GM23338 (cell line): ENCODE data around the gene LPIN1. TPM values are rescaled to one million over a fixed set of nuclear protein-coding genes. Genes with fewer than 3 reads are reported as not detected.

Experiments
- ATAC-seq: fragments of 200-7000 bp; cut with Tn5 transposase; 3 replicates; pipeline ENCODE4 v1.9.1; 2020
- DNase-seq: peaks from one replicate; pipeline ENCODE4 v3.0.0-alpha.2; 2015; ENCODE audit warnings: low spot score
- H2AFZ ChIP-seq: fragments of 200-600 bp; sonication (generic); 2 replicates; pipeline ENCODE4 v1.8.0; 2016; ENCODE audit warnings: antibody characterized with exemption, mild to moderate bottlenecking, moderate library complexity
- H3F3A ChIP-seq: fragments of 200-600 bp; sonication (generic); replicated peaks from 2 replicates; pipeline ENCODE4 v1.8.0; 2017; ENCODE audit warnings: antibody characterized with exemption, mixed run types, low read depth
- H3K27ac ChIP-seq: fragments of 200-600 bp; sonication (generic); 2 replicates; pipeline ENCODE4 v1.6.1; 2016; ENCODE audit warnings: low read depth
- H3K27me3 ChIP-seq: fragments of 200-600 bp; sonication (generic); 2 replicates; pipeline ENCODE4 v1.8.0; 2016; ENCODE audit warnings: mild to moderate bottlenecking, mixed run types, moderate library complexity; ENCODE audit not compliant: insufficient read depth
- H3K36me3 ChIP-seq: fragments of 200-600 bp; sonication (generic); 2 replicates; pipeline ENCODE4 v1.8.0; 2016; ENCODE audit warnings: mild to moderate bottlenecking; ENCODE audit not compliant: insufficient read depth
- H3K4me1 ChIP-seq: fragments of 200-600 bp; sonication (generic); 2 replicates; pipeline ENCODE4 v1.8.0; 2016; ENCODE audit warnings: mild to moderate bottlenecking, moderate library complexity; ENCODE audit not compliant: insufficient read depth
- H3K4me2 ChIP-seq: fragments of 200-600 bp; sonication (generic); 2 replicates; pipeline ENCODE4 v1.7.1; 2017; ENCODE audit warnings: mixed run types
- H3K4me3 ChIP-seq: fragments of 200-600 bp; sonication (generic); 2 replicates; pipeline ENCODE4 v1.6.1; 2016; ENCODE audit warnings: mixed run types
- H3K79me2 ChIP-seq: fragments of 200-600 bp; sonication (generic); replicated peaks from 2 replicates; pipeline ENCODE4 v1.8.0; 2017; ENCODE audit warnings: mild to moderate bottlenecking; ENCODE audit not compliant: insufficient read depth
- H3K9me2 ChIP-seq: fragments of 200-600 bp; sonication (generic); 2 replicates; pipeline ENCODE4 v1.8.0; 2017; ENCODE audit not compliant: insufficient read depth
- H4K20me1 ChIP-seq: fragments of 200-600 bp; sonication (generic); replicated peaks from 2 replicates; pipeline ENCODE4 v1.8.0; 2017; ENCODE audit warnings: mild to moderate bottlenecking; ENCODE audit not compliant: insufficient read depth
- H3K27ac Mint-ChIP-seq: 2 replicates; pipeline ENCODE4 v1.8.0; 2020; ENCODE audit warnings: inconsistent platforms, mild to moderate bottlenecking, moderate library complexity, mixed read lengths
- H3K27me3 Mint-ChIP-seq: 3 replicates; pipeline ENCODE4 v1.8.0; 2022; ENCODE audit warnings: low read depth, mild to moderate bottlenecking, moderate library complexity, mixed read lengths, inconsistent platforms; ENCODE audit not compliant: insufficient read depth, poor library complexity
- H3K36me3 Mint-ChIP-seq: 3 replicates; pipeline ENCODE4 v1.8.0; 2021; ENCODE audit warnings: low read depth, mild to moderate bottlenecking, inconsistent platforms, moderate library complexity, mixed read lengths
- H3K4me1 Mint-ChIP-seq: 3 replicates; pipeline ENCODE4 v1.8.0; 2020; ENCODE audit warnings: mild to moderate bottlenecking, inconsistent platforms, mixed read lengths
- H3K4me3 Mint-ChIP-seq: 3 replicates; pipeline ENCODE4 v1.8.0; 2021; ENCODE audit warnings: moderate library complexity, mild to moderate bottlenecking, inconsistent platforms, mixed read lengths
- H3K9me3 Mint-ChIP-seq: 3 replicates; pipeline ENCODE4 v1.8.0; 2020; ENCODE audit warnings: moderate library complexity, mild to moderate bottlenecking, inconsistent platforms, mixed read lengths
- CREB1 ChIP-seq: fragments of 250-450 bp; sonication (Bioruptor Pico); IDR thresholded peaks from 2 replicates; pipeline ENCODE4 v1.5.0; 2020; ENCODE audit warnings: low read depth, mild to moderate bottlenecking, moderate library complexity
- CTCF ChIP-seq, 2 experiments: fragments of 200-600 bp in 1 of 2; sonication (generic) in 1 of 2; conservative IDR thresholded peaks; 2 replicates each; pipeline versions ENCODE4 v1.5.1 to v1.6.1; 2016 to 2017; ENCODE audit warnings: antibody characterized with exemption in 2 of 2, low read depth in 2 of 2, mild to moderate bottlenecking in 2 of 2, moderate library complexity in 1 of 2
- EZH2 ChIP-seq: fragments of 200-600 bp; sonication (generic); IDR thresholded peaks from one replicate; pipeline ENCODE4 v1.8.0; 2017; ENCODE audit warnings: antibody characterized with exemption, mild to moderate bottlenecking, low read depth; ENCODE audit not compliant: unreplicated experiment
- EZH2phosphoT487 ChIP-seq: fragments of 200-600 bp; sonication (generic); IDR thresholded peaks from one replicate; pipeline ENCODE4 v1.8.1; 2018; ENCODE audit warnings: antibody characterized with exemption; ENCODE audit not compliant: unreplicated experiment
- JUNB ChIP-seq: IDR thresholded peaks from one replicate; pipeline ENCODE4 v1.6.1; 2016; ENCODE audit warnings: antibody characterized with exemption; ENCODE audit not compliant: unreplicated experiment
- NANOG ChIP-seq: IDR thresholded peaks from 2 replicates; pipeline ENCODE4 v1.6.1; 2016; ENCODE audit warnings: antibody characterized with exemption, borderline replicate concordance
- POLR2AphosphoS5 ChIP-seq: IDR thresholded peaks from 2 replicates; pipeline ENCODE4 v1.6.1; 2016; ENCODE audit warnings: antibody characterized with exemption, low read depth
- REST ChIP-seq: IDR thresholded peaks from one replicate; pipeline ENCODE4 v1.6.1; 2018; ENCODE audit warnings: antibody characterized with exemption; ENCODE audit not compliant: unreplicated experiment
- STAT1 ChIP-seq: IDR thresholded peaks from one replicate; pipeline ENCODE4 v1.6.1; 2016; ENCODE audit warnings: antibody characterized with exemption; ENCODE audit not compliant: unreplicated experiment
- ZNF114 ChIP-seq: fragments of 250-450 bp; sonication (Bioruptor Pico); IDR thresholded peaks from 2 replicates; pipeline ENCODE4 v1.5.0; 2020; ENCODE audit warnings: mild to moderate bottlenecking, moderate library complexity
- ZNF331 ChIP-seq: fragments of 250-450 bp; sonication (Bioruptor Pico); IDR thresholded peaks from 2 replicates; pipeline ENCODE4 v1.5.0; 2020; ENCODE audit warnings: low read depth, mild to moderate bottlenecking, moderate library complexity
- polyA plus RNA-seq: library from polyadenylated mRNA; unstranded; fragments of >200 nt; fragmentation: Nextera tagmentation; extraction: Ambion mirVana; gene quantifications from 2 replicates; pipeline ENCODE4 v1.2.1, GENCODE V29; 2016
- total RNA-seq: library from RNA; depleted of rRNA; stranded (reverse); fragments of >200 nt; shearing (Covaris generic); gene quantifications from 2 replicates; pipeline ENCODE4 v1.2.3, GENCODE V29; 2014
- TF ChIP-seq, protein P1 (sequence below): fragments of 250-450 bp; sonication (Bioruptor Pico); IDR thresholded peaks from 2 replicates; pipeline ENCODE4 v1.5.0; 2020; ENCODE audit warnings: mild to moderate bottlenecking, moderate library complexity
- TF ChIP-seq, protein P2 (sequence below): IDR thresholded peaks from 2 replicates; pipeline ENCODE4 v1.6.1; 2016; ENCODE audit warnings: antibody characterized with exemption

Gene LPIN1
- total and polyA plus RNA-seq, 2 experiments from 2014 or later: 4.4 to 9.5 TPM

DNA sequence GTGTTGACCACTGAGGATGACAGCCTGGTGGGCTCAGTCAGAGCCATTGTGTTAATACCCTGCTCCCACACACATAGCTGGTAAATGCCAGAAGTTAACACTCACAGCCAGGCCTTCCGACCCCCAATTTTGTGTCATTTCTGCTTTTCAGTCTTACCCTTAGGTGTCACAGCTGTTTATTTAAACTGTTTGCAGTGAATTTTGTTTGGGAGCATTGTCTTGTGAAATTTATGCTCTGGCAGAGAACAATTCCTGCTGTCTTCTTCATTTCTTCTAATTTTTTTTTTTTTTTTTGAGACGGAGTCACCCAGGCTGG lies 8.2 kb downstream of the LPIN1 start:
- Histone ChIP-seq H3K36me3 (no peaks in the 10 kb centered on the region), H3K27me3 (no peaks in the 10 kb centered on the region), H3K4me2 (no peak overlapping the region), H3K27ac (no peak overlapping the region), H3F3A (no peaks in the 10 kb centered on the region), H3K9me2 (no peaks in the 10 kb centered on the region), H3K4me1 (peaks cover 3% of the 10 kb centered on the region), H3K4me3 (no peak overlapping the region), H4K20me1 (no peaks in the 10 kb centered on the region; the same call in 1 of the 2 replicates), H2AFZ (no peak overlapping the region), H3K79me2 (no peaks in the 10 kb centered on the region; the same call in none of the 2 replicates)
- Mint-ChIP-seq H3K27ac (no peak overlapping the region), H3K9me3 (peaks cover 15% of the 10 kb centered on the region), H3K36me3 (peaks cover 17% of the 10 kb centered on the region), H3K4me1 (peaks cover 25% of the 10 kb centered on the region; the same call in 2 of the 3 replicates), H3K27me3 (no peaks in the 10 kb centered on the region), H3K4me3 (no peak overlapping the region)
- TF ChIP-seq ZNF331 (no peak), EZH2 (no peak), JUNB (no peak), CTCF (conservative IDR thresholded peaks at IDR 0.05; ENCODE audit: low read depth in 2 of 2) (no peak), EZH2phosphoT487 (no peak), CREB1 (CRISPR knock-in tag) (no peak), ZNF114 (CRISPR knock-in tag) (no peak), STAT1 (no peak), NANOG (no peak), REST (no peak), POLR2AphosphoS5 (no peak)
- TF ChIP-seq, protein P1, sequence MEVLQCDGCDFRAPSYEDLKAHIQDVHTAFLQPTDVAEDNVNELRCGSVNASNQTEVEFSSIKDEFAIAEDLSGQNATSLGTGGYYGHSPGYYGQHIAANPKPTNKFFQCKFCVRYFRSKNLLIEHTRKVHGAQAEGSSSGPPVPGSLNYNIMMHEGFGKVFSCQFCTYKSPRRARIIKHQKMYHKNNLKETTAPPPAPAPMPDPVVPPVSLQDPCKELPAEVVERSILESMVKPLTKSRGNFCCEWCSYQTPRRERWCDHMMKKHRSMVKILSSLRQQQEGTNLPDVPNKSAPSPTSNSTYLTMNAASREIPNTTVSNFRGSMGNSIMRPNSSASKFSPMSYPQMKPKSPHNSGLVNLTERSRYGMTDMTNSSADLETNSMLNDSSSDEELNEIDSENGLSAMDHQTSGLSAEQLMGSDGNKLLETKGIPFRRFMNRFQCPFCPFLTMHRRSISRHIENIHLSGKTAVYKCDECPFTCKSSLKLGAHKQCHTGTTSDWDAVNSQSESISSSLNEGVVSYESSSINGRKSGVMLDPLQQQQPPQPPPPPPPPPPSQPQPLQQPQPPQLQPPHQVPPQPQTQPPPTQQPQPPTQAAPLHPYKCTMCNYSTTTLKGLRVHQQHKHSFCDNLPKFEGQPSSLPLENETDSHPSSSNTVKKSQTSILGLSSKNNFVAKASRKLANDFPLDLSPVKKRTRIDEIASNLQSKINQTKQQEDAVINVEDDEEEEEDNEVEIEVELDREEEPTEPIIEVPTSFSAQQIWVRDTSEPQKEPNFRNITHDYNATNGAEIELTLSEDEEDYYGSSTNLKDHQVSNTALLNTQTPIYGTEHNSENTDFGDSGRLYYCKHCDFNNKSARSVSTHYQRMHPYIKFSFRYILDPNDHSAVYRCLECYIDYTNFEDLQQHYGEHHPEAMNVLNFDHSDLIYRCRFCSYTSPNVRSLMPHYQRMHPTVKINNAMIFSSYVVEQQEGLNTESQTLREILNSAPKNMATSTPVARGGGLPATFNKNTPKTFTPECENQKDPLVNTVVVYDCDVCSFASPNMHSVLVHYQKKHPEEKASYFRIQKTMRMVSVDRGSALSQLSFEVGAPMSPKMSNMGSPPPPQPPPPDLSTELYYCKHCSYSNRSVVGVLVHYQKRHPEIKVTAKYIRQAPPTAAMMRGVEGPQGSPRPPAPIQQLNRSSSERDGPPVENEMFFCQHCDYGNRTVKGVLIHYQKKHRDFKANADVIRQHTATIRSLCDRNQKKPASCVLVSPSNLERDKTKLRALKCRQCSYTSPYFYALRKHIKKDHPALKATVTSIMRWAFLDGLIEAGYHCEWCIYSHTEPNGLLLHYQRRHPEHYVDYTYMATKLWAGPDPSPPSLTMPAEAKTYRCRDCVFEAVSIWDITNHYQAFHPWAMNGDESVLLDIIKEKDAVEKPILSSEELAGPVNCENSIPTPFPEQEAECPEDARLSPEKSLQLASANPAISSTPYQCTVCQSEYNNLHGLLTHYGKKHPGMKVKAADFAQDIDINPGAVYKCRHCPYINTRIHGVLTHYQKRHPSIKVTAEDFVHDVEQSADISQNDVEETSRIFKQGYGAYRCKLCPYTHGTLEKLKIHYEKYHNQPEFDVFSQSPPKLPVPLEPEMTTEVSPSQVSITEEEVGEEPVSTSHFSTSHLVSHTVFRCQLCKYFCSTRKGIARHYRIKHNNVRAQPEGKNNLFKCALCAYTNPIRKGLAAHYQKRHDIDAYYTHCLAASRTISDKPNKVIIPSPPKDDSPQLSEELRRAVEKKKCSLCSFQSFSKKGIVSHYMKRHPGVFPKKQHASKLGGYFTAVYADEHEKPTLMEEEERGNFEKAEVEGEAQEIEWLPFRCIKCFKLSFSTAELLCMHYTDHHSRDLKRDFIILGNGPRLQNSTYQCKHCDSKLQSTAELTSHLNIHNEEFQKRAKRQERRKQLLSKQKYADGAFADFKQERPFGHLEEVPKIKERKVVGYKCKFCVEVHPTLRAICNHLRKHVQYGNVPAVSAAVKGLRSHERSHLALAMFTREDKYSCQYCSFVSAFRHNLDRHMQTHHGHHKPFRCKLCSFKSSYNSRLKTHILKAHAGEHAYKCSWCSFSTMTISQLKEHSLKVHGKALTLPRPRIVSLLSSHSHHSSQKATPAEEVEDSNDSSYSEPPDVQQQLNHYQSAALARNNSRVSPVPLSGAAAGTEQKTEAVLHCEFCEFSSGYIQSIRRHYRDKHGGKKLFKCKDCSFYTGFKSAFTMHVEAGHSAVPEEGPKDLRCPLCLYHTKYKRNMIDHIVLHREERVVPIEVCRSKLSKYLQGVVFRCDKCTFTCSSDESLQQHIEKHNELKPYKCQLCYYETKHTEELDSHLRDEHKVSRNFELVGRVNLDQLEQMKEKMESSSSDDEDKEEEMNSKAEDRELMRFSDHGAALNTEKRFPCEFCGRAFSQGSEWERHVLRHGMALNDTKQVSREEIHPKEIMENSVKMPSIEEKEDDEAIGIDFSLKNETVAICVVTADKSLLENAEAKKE: no peak
- TF ChIP-seq, protein P2, sequence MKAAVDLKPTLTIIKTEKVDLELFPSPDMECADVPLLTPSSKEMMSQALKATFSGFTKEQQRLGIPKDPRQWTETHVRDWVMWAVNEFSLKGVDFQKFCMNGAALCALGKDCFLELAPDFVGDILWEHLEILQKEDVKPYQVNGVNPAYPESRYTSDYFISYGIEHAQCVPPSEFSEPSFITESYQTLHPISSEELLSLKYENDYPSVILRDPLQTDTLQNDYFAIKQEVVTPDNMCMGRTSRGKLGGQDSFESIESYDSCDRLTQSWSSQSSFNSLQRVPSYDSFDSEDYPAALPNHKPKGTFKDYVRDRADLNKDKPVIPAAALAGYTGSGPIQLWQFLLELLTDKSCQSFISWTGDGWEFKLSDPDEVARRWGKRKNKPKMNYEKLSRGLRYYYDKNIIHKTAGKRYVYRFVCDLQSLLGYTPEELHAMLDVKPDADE: no peak
- no peak for ATAC-seq
- no peak for DNase-seq
